BJ (cell line): Measurements from ENCODE around the gene C6orf120. TPM values are rescaled to one million over a fixed set of nuclear protein-coding genes. Genes with fewer than 3 reads are reported as not detected.

Source experiments
- CTCF ChIA-PET: fragments of 350-600 bp; formaldehyde crosslinking; extraction: SDS; loops from one replicate; lab custom pipeline; 2021; ENCODE audit warnings: antibody characterized with exemption, inconsistent platforms; lab: Yijun Ruan, JAX
- POLR2A ChIA-PET: fragments of 300-600 bp; sonication (Branson Sonifier 250); formaldehyde crosslinking; extraction: SDS; loops from one replicate; lab custom pipeline; 2021; ENCODE audit warnings: antibody characterized with exemption; lab: Charles Lee
- DNase-seq: peaks from one replicate; pipeline ENCODE4 v3.0.0-alpha.2; 2011; ENCODE audit warnings: low read depth
- H3K27me3 ChIP-seq: 2 replicates; pipeline ENCODE4 v1.6.0; 2011; ENCODE audit warnings: low read length; ENCODE audit not compliant: control insufficient read depth, insufficient read depth
- H3K36me3 ChIP-seq: 2 replicates; pipeline ENCODE4 v1.5.1; 2011; ENCODE audit warnings: low read length; ENCODE audit not compliant: control insufficient read depth, insufficient read depth
- H3K4me3 ChIP-seq: 2 replicates; pipeline ENCODE4 v1.5.1; 2011; ENCODE audit warnings: low read depth, mild to moderate bottlenecking, control low read depth, low read length
- polyA plus RNA-seq: library from polyadenylated mRNA; depleted of rRNA; stranded (reverse); fragments of >200 nt; gene quantifications from 2 replicates; pipeline ENCODE4 v1.2.3, GENCODE V29; 2011
- TF ChIP-seq, protein P1 (sequence below): IDR thresholded peaks from 2 replicates; pipeline ENCODE4 v1.5.1; 2011; ENCODE audit warnings: low read depth, mild to moderate bottlenecking, control low read depth, inconsistent platforms, low read length, moderate library complexity; ENCODE audit not compliant: insufficient read depth

The C6orf120 gene
- polyA plus RNA-seq, 1 experiment, result 13.2 TPM

DNA sequence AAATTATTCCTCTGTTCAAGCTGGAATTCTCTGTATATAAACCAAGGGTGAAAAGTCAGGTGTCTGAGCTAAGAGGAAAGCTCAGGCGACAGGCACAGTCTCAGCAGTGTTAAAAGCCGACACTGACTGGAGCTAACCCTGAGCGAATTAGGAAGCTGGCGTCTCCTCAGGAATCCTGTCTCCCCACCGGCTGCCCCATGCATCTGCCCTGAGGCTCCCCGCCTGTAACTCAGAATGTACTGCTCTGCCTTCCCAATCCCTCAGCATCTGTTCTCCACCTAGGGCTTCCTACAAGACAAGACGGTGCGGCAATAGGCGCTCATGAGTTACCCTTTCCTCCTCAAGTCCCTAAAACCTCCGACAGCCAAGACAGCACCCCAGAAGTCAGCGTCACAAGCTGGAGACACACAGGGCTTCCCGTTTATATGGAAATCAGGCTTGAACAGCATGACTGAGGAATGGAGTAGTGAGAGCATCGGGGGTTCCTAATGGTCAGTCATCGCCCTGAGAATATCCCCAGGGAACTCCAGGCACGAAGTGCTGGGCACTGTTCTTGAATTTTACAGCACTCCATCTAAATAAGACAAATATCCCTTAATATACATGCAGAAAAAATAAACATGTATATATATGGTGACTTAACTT, 33.6 kb upstream of the C6orf120 start:
- H3K27me3 ChIP-seq, result no peaks in the 10 kb centered on the region
- TF ChIP-seq, protein P1, sequence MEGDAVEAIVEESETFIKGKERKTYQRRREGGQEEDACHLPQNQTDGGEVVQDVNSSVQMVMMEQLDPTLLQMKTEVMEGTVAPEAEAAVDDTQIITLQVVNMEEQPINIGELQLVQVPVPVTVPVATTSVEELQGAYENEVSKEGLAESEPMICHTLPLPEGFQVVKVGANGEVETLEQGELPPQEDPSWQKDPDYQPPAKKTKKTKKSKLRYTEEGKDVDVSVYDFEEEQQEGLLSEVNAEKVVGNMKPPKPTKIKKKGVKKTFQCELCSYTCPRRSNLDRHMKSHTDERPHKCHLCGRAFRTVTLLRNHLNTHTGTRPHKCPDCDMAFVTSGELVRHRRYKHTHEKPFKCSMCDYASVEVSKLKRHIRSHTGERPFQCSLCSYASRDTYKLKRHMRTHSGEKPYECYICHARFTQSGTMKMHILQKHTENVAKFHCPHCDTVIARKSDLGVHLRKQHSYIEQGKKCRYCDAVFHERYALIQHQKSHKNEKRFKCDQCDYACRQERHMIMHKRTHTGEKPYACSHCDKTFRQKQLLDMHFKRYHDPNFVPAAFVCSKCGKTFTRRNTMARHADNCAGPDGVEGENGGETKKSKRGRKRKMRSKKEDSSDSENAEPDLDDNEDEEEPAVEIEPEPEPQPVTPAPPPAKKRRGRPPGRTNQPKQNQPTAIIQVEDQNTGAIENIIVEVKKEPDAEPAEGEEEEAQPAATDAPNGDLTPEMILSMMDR, result no peak
- POLR2A ChIA-PET, result no interaction called here
- DNase-seq, result no peak
- CTCF ChIA-PET, result interaction anchor here (2.0 kb wide), 1 partner anchor 14 kb away, joined by 5 read pairs; no protein-coding TSS in a partner anchor
- H3K36me3 ChIP-seq, result peaks cover 11% of the 10 kb centered on the region
- no peak overlapping the region for H3K4me3 ChIP-seq

DNA sequence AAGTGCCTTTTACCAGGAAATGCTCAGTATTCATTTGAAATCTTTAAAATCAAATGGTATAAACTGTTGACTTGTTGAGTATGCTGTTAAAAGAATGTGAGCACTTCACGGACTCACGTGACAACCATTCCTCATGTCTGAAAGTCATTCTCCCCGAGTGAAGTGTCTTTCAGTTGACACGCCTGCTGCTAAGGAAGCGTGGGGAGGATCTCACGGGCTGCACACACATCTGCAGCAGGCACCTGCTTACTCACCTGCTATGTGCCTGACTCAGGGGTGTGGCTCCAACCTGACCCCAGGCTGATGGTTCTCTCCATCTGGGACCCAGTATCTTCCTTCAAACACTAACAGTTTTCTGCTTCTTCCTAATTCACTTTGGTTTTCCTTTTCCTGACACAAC, 32.8 kb upstream of the C6orf120 start:
- ChIA-PET CTCF (no interaction called here), POLR2A (no interaction called here)
- DNase-seq, result no peak
- Histone ChIP-seq H3K4me3 (no peak overlapping the region), H3K36me3 (peaks cover 5% of the 10 kb centered on the region), H3K27me3 (no peaks in the 10 kb centered on the region)
- TF ChIP-seq, protein P1, result no peak

DNA sequence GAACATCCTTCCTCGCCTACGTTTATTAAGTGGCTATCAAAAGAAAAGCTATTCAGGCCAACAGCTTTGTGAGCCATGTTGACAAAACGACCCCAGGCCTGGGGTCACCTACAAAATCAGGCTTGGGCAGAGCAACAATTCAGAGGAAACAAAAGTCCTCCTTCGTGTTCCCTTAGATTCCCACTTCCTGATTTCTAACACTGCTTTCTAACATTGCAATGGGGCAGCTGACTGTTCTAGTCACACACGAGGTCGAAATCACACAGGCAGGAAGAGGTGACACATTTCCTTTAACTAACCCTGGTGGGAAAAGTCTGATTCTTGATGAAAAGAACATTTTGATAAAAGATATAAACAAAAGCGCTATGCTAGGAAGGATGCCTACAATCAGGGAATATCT, 32.0 kb upstream of the C6orf120 start:
- no peak for DNase-seq
- ChIA-PET CTCF (no interaction called here), POLR2A (no interaction called here)
- Histone ChIP-seq H3K36me3 (peaks cover 5% of the 10 kb centered on the region; the same call in 1 of the 2 replicates), H3K4me3 (no peak overlapping the region), H3K27me3 (no peaks in the 10 kb centered on the region)
- TF ChIP-seq, protein P1, result no peak

DNA sequence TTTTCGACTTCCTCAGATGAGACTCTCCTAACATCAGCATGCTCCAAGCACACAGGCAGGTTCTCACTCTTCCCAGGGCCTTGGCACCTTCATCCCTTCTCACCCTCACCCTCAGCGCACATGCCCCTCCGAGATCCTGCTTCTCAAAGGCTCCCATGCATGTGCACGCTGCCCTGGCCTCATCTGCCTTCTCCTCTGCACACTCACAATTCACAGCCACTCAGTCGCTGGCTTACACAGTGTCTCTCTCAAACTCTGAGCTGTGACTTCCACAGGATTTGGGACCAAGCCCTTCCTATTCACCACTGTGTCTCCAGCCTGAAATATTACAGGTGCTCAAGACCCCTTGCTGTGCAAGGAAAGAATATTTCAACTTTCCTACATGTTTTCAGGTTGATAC, 30.4 kb upstream of the C6orf120 start:
- TF ChIP-seq, protein P1, result no peak
- Histone ChIP-seq H3K36me3 (peaks cover 7% of the 10 kb centered on the region; the same call in 1 of the 2 replicates), H3K27me3 (no peaks in the 10 kb centered on the region), H3K4me3 (no peak overlapping the region)
- ChIA-PET POLR2A (no interaction called here), CTCF (no interaction called here)
- no peak for DNase-seq

DNA sequence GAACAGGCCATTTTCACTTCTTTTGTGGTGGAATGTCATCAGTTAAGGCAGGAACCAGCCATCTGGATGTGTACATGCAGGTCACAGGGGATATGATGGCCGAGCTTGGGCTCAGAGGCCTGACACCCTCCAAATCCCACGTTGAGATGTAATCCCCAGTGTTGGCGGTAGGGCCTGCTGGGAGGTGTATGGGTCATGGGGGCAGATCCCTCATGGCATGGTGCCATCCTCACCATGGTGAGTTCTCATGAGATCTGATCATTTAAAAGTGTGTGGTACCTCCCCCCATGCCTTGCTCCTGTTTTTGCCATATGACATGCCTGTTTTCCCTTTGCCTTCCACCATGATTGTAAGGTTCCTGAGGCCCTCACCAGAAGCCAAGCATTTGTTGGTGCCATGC, 26.9 kb upstream of the C6orf120 start:
- Histone ChIP-seq H3K27me3 (no peaks in the 10 kb centered on the region), H3K4me3 (no peak overlapping the region), H3K36me3 (0 out of 2 replicates have a peak, but pooled peaks cover 2% of the 10 kb centered on the region)
- DNase-seq, result no peak
- TF ChIP-seq, protein P1, result no peak
- CTCF ChIA-PET, result no interaction called here
- POLR2A ChIA-PET, result no interaction called here
